H1 (cell line): ENCODE data around the gene GPRC5D. TPM values are rescaled to one million over a fixed set of nuclear protein-coding genes. Genes with fewer than 3 reads are reported as not detected.
A peak's percentile ranks its signal among the peaks of the same experiment; 100 is the strongest.

Experiments
- CTCF ChIA-PET: fragments of 300-600 bp; sonication (Branson Sonifier 250); formaldehyde crosslinking; loops from one replicate; lab custom pipeline; 2021; ENCODE audit not compliant: partially characterized antibody; lab: Charles Lee
- POLR2A ChIA-PET: fragments of 300-600 bp; sonication (Branson Sonifier 250); formaldehyde crosslinking; loops from one replicate; lab custom pipeline; 2021; ENCODE audit warnings: inconsistent platforms; ENCODE audit not compliant: partially characterized antibody; lab: Charles Lee
- DNase-seq, 2 experiments: peaks; one replicate each; pipeline versions ENCODE4 v3.0.0 to v3.0.0-alpha.2; 2010 to 2022; ENCODE audit warnings: low spot score in 2 of 2, low read depth in 1 of 2, mixed read lengths in 1 of 2
- FAIRE-seq: peaks from 2 replicates; lab custom pipeline; 2011; peaks lifted over from hg19 to GRCh38; lab: Jason Lieb, UNC
- H2AFZ ChIP-seq: 2 replicates; pipeline ENCODE4 v1.8.1; 2012; ENCODE audit warnings: low read length, inconsistent platforms
- H2AK5ac ChIP-seq: 2 replicates; pipeline ENCODE4 v1.6.1; 2013; ENCODE audit warnings: low read depth, low read length
- H2BK120ac ChIP-seq: replicated peaks from 2 replicates; pipeline ENCODE3; 2013; ENCODE audit warnings: low read depth, low read length, inconsistent platforms
- H2BK12ac ChIP-seq: 2 replicates; pipeline ENCODE4 v1.6.1; 2013; ENCODE audit warnings: low read depth, low read length
- H2BK15ac ChIP-seq: 2 replicates; pipeline ENCODE4 v1.6.1; 2013; ENCODE audit warnings: low read length
- H2BK20ac ChIP-seq: 2 replicates; pipeline ENCODE4 v1.6.1; 2013; ENCODE audit warnings: low read length
- H2BK5ac ChIP-seq: 2 replicates; pipeline ENCODE4 v1.6.1; 2013; ENCODE audit warnings: low read depth, low read length
- H3K14ac ChIP-seq: 2 replicates; pipeline ENCODE4 v1.6.1; 2013; ENCODE audit warnings: inconsistent platforms; ENCODE audit not compliant: insufficient read length
- H3K18ac ChIP-seq: 2 replicates; pipeline ENCODE4 v1.6.1; 2013; ENCODE audit warnings: low read length; ENCODE audit errors: extremely low read depth
- H3K23ac ChIP-seq: 2 replicates; pipeline ENCODE4 v1.6.1; 2013; ENCODE audit warnings: inconsistent platforms; ENCODE audit not compliant: insufficient read length
- H3K23me2 ChIP-seq: 2 replicates; pipeline ENCODE4 v1.6.1; 2013; ENCODE audit warnings: low read depth, low read length
- H3K27ac ChIP-seq: 2 replicates; pipeline ENCODE4 v1.6.1; 2011; ENCODE audit warnings: low read depth, low read length, inconsistent platforms
- H3K27me3 ChIP-seq, 4 experiments: replicated peaks in 1 of 4; 1 replicate in 1 of 4; 2 replicates in 3 of 4; pipeline versions ENCODE4 v1.6.1 to v1.8.1; 2011 to 2013; ENCODE audit warnings: low read length in 3 of 4, mild to moderate bottlenecking in 3 of 4, inconsistent platforms in 2 of 4, mixed read lengths in 2 of 4, moderate library complexity in 1 of 4; ENCODE audit not compliant: control insufficient read depth in 3 of 4, insufficient read depth in 3 of 4; ENCODE audit errors: extremely low read depth in 1 of 4
- H3K36me3 ChIP-seq, 4 experiments: 2 replicates each; pipeline versions ENCODE4 v1.6.1 to v1.8.1; 2011 to 2013; ENCODE audit warnings: mild to moderate bottlenecking in 4 of 4, low read length in 3 of 4, moderate library complexity in 2 of 4, control low read depth in 1 of 4, inconsistent platforms in 1 of 4; ENCODE audit not compliant: insufficient read depth in 4 of 4, control insufficient read depth in 2 of 4
- H3K4ac ChIP-seq: replicated peaks from 2 replicates; pipeline ENCODE3; 2013; ENCODE audit warnings: low read length, low read depth, mixed read lengths, inconsistent platforms; ENCODE audit not compliant: insufficient read length
- H3K4me1 ChIP-seq, 4 experiments: replicated peaks in 1 of 4; 1 replicate in 1 of 4; 2 replicates in 3 of 4; pipeline versions ENCODE4 v1.6.1 to v1.8.1; 2011 to 2013; ENCODE audit warnings: low read length in 3 of 4, inconsistent platforms in 2 of 4, mixed read lengths in 1 of 4; ENCODE audit not compliant: insufficient read depth in 4 of 4, control insufficient read depth in 3 of 4
- H3K4me2 ChIP-seq, 2 experiments: 2 replicates each; pipeline versions ENCODE4 v1.6.1 to v1.8.1; 2011 to 2013; ENCODE audit warnings: low read depth in 2 of 2, low read length in 2 of 2, control low read depth in 1 of 2, inconsistent platforms in 1 of 2, mild to moderate bottlenecking in 1 of 2; ENCODE audit not compliant: insufficient read depth in 1 of 2
- H3K4me3 ChIP-seq, 4 experiments: fragments of 200-600, 300-600 bp in 1 of 4; sonication (generic), shearing (Covaris generic), sonication (Bioruptor Twin) in 1 of 4; 2 replicates each; pipeline versions ENCODE4 v1.5.1 to v1.8.1; 2011 to 2016; ENCODE audit warnings: low read length in 4 of 4, low read depth in 3 of 4, control low read depth in 2 of 4, inconsistent platforms in 2 of 4, mild to moderate bottlenecking in 2 of 4, mixed read lengths in 1 of 4, moderate library complexity in 1 of 4; ENCODE audit not compliant: insufficient read depth in 2 of 4; ENCODE audit errors: extremely low read depth in 1 of 4
- H3K56ac ChIP-seq: replicated peaks from 2 replicates; pipeline ENCODE3; 2013; ENCODE audit warnings: low read depth, mild to moderate bottlenecking, mixed read lengths, low read length, inconsistent platforms; ENCODE audit not compliant: insufficient read length
- H3K79me1 ChIP-seq: 2 replicates; pipeline ENCODE4 v1.6.1; 2013; ENCODE audit warnings: low read depth, low read length, control low read depth
- H3K79me2 ChIP-seq, 2 experiments: 2 replicates each; pipeline versions ENCODE4 v1.6.1 to v1.8.1; 2012 to 2013; ENCODE audit warnings: low read length in 2 of 2, mild to moderate bottlenecking in 2 of 2, inconsistent platforms in 1 of 2; ENCODE audit not compliant: insufficient read depth in 2 of 2, control insufficient read depth in 1 of 2
- H3K9ac ChIP-seq, 4 experiments: replicated peaks in 1 of 4; 1 replicate in 1 of 4; 2 replicates in 3 of 4; pipeline versions ENCODE4 v1.6.1 to v1.8.1; 2011 to 2013; ENCODE audit warnings: low read depth in 3 of 4, low read length in 3 of 4, control low read depth in 2 of 4, mild to moderate bottlenecking in 2 of 4, moderate library complexity in 2 of 4, inconsistent platforms in 1 of 4; ENCODE audit errors: extremely low read depth in 1 of 4
- H3K9me3 ChIP-seq, 2 experiments: 2 replicates each; pipeline versions ENCODE4 v1.6.1 to v1.8.1; 2012 to 2013; ENCODE audit warnings: mild to moderate bottlenecking in 2 of 2, moderate library complexity in 2 of 2, control low read depth in 1 of 2, inconsistent platforms in 1 of 2, low read depth in 1 of 2, low read length in 1 of 2, mixed read lengths in 1 of 2; ENCODE audit not compliant: insufficient read depth in 2 of 2
- H4K20me1 ChIP-seq, 2 experiments: replicated peaks in 1 of 2; 2 replicates each; pipeline versions ENCODE3 to v1.8.1; 2011 to 2013; ENCODE audit warnings: inconsistent platforms in 2 of 2, low read length in 2 of 2, mild to moderate bottlenecking in 1 of 2; ENCODE audit not compliant: insufficient read depth in 2 of 2, control insufficient read depth in 1 of 2
- H4K5ac ChIP-seq: 2 replicates; pipeline ENCODE4 v1.6.1; 2013; ENCODE audit warnings: low read length, low read depth, mixed read lengths, inconsistent platforms; ENCODE audit not compliant: insufficient read length
- H4K8ac ChIP-seq: 2 replicates; pipeline ENCODE4 v1.8.0; 2013; ENCODE audit warnings: mild to moderate bottlenecking, moderate library complexity, low read length, inconsistent platforms; ENCODE audit not compliant: insufficient read depth; ENCODE audit errors: extremely low read depth
- H4K91ac ChIP-seq: replicated peaks from 2 replicates; pipeline ENCODE3; 2013; ENCODE audit warnings: low read length, mixed read lengths, inconsistent platforms; ENCODE audit not compliant: insufficient read length
- CBX8 ChIP-seq: fragments of 300-800, 300-1000 bp; sonication (generic); IDR thresholded peaks from 2 replicates; pipeline ENCODE4 v1.7.1; 2016; ENCODE audit warnings: low read depth, low read length, borderline replicate concordance
- GABPA ChIP-seq: IDR thresholded peaks from 2 replicates; pipeline ENCODE4 v1.6.1; 2011; ENCODE audit warnings: mild to moderate bottlenecking, low read length, moderate library complexity, borderline replicate concordance; ENCODE audit not compliant: insufficient read depth
- MAX ChIP-seq: IDR thresholded peaks from 2 replicates; pipeline ENCODE4 v1.6.1; 2012; ENCODE audit warnings: inconsistent platforms
- NANOG ChIP-seq: IDR thresholded peaks from 2 replicates; pipeline ENCODE4 v1.6.1; 2011; ENCODE audit warnings: low read length, low read depth, mild to moderate bottlenecking, inconsistent platforms; ENCODE audit not compliant: insufficient read depth, poor library complexity, severe bottlenecking
- RFX5 ChIP-seq: IDR thresholded peaks from 2 replicates; pipeline ENCODE4 v1.6.1; 2011; ENCODE audit warnings: low read depth, low read length, improper control_type of control experiment, borderline replicate concordance
- SP2 ChIP-seq: IDR thresholded peaks from 2 replicates; pipeline ENCODE4 v1.6.1; 2012; ENCODE audit warnings: mild to moderate bottlenecking, low read length, inconsistent platforms
- SUZ12 ChIP-seq: fragments of 200-600 bp; sonication (generic); IDR thresholded peaks from 2 replicates; pipeline ENCODE4 v1.6.1; 2012; ENCODE audit warnings: mild to moderate bottlenecking, inconsistent platforms, low read length, moderate library complexity, mixed read lengths
- WGBS, 2 experiments: shearing (Covaris generic) in 1 of 2; methylation state at CpG; one replicate each; pipeline versions ENCODE4 v1.1.6 to v1.1.7; 2013 to 2015; ENCODE audit warnings: low lambda C conversion rate in 2 of 2, mixed read lengths in 2 of 2, inconsistent platforms in 1 of 2, low coverage in 1 of 2, missing lambda C conversion rate in 1 of 2; ENCODE audit not compliant: insufficient replicate concordance in 2 of 2, insufficient coverage in 1 of 2, insufficient read length in 1 of 2; ENCODE audit errors: extremely low coverage in 1 of 2, missing lambda C conversion rate in 1 of 2; 5-methylcytosine and 5-hydroxymethylcytosine counted together
- polyA plus RNA-seq, 7 experiments: library from polyadenylated mRNA; depleted of rRNA in 3 of 7; stranded (reverse) in 5 of 7; unstranded in 2 of 7; fragments of >200 nt in 5 of 7; fragments of 200-250 nt in 2 of 7; gene quantifications; 1 replicate in 5 of 7; 2 replicates in 1 of 7; 4 replicates in 1 of 7; pipeline versions ENCODE4 v1.2.1 to v1.2.3, GENCODE V29; 2011 to 2013; ENCODE audit warnings: missing spikeins in 2 of 7, mixed read lengths in 2 of 7
- total RNA-seq: library from RNA; stranded (reverse); fragmentation: NEBNext Ultra II Directional; extraction: Animal tissue kit (Norgen Biotek cat#: 25700); gene quantifications from 2 replicates; pipeline ENCODE4 v1.2.1, GENCODE V29; 2021

GPRC5D gene
- total and polyA plus RNA-seq, 2 of the 8 experiments (the other 6 are each of a cell fraction or from before 2014, with no cell fraction given) = 0.45 TPM; not detected in 1

GRCh38 chr12:12998248-12998647, 46.3 kb upstream of the GPRC5D start:
- DNase-seq (no peak), FAIRE-seq (no peak)
- Histone ChIP-seq H3K14ac (no peak overlapping the region), H3K27me3 (peaks cover 0 to 15% (median 6%) of the 10 kb centered on the region in 4 experiments; a peak in 4 of 7 replicates), H3K36me3 (0 out of 8 replicates have a peak, but pooled peaks cover 0 to 2% (median 0%) of the 10 kb centered on the region in 4 experiments), H2BK20ac (no peak overlapping the region), H2BK12ac (no peak overlapping the region), H3K79me1 (no peaks in the 10 kb centered on the region; the same call in 1 of the 2 replicates), H3K79me2 (peaks cover 0 to 51% of the 10 kb centered on the region in 2 experiments; a peak in 2 of 4 replicates), H4K8ac (no peak overlapping the region), H3K4me1 (peaks cover 5 to 16% (median 9%) of the 10 kb centered on the region in 4 experiments), H3K18ac (no peak overlapping the region), H2BK5ac (no peak overlapping the region), H3K9ac (no peak overlapping the region), H4K20me1 (peaks cover 2 to 3% of the 10 kb centered on the region in 2 experiments), H3K23me2 (peaks cover 12% of the 10 kb centered on the region), H2AFZ (no peak overlapping the region), H2BK15ac (no peak overlapping the region), H3K27ac (no peak overlapping the region), H3K9me3 (no peaks in the 10 kb centered on the region), H2BK120ac (no peak overlapping the region), H4K91ac (no peak overlapping the region), H3K56ac (no peak overlapping the region), H3K4me3 (peak overlapping the region in 1 of 4 experiments; percentile 87; a peak in 2 of 8 replicates), H3K4me2 (peak overlapping the region; percentile 86 to 97; a peak in 1 of 4 replicates), H3K23ac (no peak overlapping the region), H4K5ac (no peak overlapping the region), H2AK5ac (no peak overlapping the region), H3K4ac (no peak overlapping the region)
- CTCF ChIA-PET = interaction anchor here (0.6 to 4.0 kb wide), 13 partner anchors 8 to 367 kb away, joined by 3 to 36 read pairs (median 4); no protein-coding TSS in a partner anchor
- POLR2A ChIA-PET = interaction anchor here (1.3 kb wide), 1 partner anchor 10 kb away, joined by 3 read pairs; no protein-coding TSS in a partner anchor
- WGBS, 2 experiments = 90% methylated on average over 4 of the region's 4 CpGs; no CpG with 5 or more reads in 1 of the 2 experiments
- no peak for TF ChIP-seq RFX5
- TF ChIP-seq MAX = no peak
- no peak for TF ChIP-seq SUZ12
- no peak for TF ChIP-seq SP2
- no peak for TF ChIP-seq NANOG
- TF ChIP-seq CBX8 = no peak
- TF ChIP-seq GABPA = no peak
